Measurements from ENCODE around the gene FLT1. TPM values are rescaled to one million over a fixed set of nuclear protein-coding genes. Genes with fewer than 3 reads are reported as not detected.

FLT1 gene
- total RNA-seq, 1 donor from 2014 or later: 72.4 TPM

DNA sequence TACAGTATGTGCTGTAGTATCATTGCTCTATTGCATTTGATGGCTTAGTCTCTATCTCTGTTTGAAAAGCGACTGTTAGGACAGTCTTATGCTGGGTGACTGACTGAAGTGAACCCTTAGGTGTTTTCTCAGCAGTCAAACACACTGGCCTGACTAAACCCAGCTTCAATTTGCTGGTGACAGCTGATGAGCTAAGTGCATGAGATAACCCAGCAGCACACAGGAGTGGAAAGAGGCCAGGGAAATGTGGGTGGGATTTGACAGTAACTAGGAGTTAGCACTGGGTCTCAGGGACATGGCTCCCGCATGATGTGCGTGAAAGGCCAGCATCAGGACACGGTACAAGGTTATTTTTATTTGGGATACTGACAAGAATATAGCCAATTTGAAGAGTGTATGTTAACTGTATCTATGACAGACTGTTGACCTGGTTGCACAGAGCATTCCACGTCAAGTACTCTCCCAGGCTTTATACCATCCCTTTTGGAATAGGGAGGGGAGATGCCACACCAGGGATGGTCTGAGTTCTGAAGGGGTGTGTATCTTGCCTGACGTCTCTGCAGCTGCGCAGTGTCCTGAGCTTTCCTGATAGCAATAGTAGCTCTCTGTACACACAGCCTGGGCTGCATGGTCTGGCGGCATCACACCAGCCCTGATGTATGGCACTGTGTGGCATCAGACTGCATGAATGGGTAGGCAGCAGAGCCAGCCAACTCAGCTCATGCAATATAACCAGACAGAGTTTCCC, 144.8 kb downstream of the FLT1 start:
- Histone ChIP-seq H3K4me1 (no peaks in the 10 kb centered on the region), H3K27ac (no peak overlapping the region), H3K36me3 (no peaks in the 10 kb centered on the region), H3K4me3 (no peak overlapping the region), H3K27me3 (no peaks in the 10 kb centered on the region), H3K9me3 (no peaks in the 10 kb centered on the region)
- TF ChIP-seq, protein P1, sequence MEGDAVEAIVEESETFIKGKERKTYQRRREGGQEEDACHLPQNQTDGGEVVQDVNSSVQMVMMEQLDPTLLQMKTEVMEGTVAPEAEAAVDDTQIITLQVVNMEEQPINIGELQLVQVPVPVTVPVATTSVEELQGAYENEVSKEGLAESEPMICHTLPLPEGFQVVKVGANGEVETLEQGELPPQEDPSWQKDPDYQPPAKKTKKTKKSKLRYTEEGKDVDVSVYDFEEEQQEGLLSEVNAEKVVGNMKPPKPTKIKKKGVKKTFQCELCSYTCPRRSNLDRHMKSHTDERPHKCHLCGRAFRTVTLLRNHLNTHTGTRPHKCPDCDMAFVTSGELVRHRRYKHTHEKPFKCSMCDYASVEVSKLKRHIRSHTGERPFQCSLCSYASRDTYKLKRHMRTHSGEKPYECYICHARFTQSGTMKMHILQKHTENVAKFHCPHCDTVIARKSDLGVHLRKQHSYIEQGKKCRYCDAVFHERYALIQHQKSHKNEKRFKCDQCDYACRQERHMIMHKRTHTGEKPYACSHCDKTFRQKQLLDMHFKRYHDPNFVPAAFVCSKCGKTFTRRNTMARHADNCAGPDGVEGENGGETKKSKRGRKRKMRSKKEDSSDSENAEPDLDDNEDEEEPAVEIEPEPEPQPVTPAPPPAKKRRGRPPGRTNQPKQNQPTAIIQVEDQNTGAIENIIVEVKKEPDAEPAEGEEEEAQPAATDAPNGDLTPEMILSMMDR (IDR thresholded peaks at IDR 0.05): no peak
- ATAC-seq (peak; percentile 47), DNase-seq (no peak)
- intact Hi-C loops (cut with DNase I): no loop called here

- intact Hi-C loops (cut with DNase I): no loop called here
- ATAC-seq (no peak), DNase-seq (no peak)
- Histone ChIP-seq H3K27ac (no peak overlapping the region), H3K9me3 (no peaks in the 10 kb centered on the region), H3K4me1 (no peaks in the 10 kb centered on the region), H3K4me3 (no peak overlapping the region), H3K36me3 (no peaks in the 10 kb centered on the region), H3K27me3 (no peaks in the 10 kb centered on the region)
- TF ChIP-seq, protein P1 (IDR thresholded peaks at IDR 0.05): no peak
Measured at GRCh38 chr13:28349371-28349770, 145.6 kb downstream of the FLT1 start.

DNA sequence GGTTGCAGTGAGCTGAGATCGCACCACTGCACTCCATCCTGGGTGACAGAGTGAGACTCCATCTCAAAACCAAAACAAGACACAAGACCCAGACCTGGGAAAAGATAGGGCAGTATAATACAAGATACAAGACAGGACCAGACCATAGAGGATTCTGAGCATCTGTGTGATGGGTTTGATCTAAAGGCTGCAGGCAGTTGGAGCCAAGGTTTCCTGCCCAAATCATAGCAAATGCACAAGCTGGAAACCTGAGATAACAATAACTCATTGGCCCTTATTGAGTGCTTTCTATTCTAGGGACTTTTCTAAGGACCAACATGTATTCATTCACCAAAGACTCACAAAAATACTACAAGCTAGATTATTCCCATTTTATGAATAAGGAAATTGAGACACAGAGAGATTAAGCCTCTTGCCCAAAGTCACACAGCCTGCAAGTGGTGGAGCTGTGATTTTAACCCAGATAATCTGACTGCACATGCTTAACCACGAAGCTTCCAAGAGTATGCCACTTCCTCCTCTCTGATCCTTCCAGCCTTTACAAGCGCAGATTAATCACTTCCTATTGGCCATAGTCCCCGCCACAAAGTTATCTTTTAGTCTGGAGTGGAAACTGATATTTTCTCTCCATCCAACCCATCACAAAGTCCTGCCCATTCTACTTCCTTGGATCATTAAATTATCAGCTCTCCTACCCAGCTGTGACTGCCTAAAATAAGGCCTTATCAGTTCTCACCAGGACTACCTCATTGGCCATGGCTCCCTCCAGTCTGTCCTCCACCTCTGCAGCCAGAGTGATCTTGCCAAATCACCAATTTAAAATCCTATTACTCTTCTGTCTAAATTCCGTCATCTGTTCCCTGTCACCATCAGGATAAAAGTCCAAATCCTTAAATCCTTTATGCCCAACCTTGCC, 147.2 kb downstream of the FLT1 start:
- intact Hi-C loops (cut with DNase I): no loop called here
- Histone ChIP-seq H3K4me1 (no peaks in the 10 kb centered on the region), H3K4me3 (no peak overlapping the region), H3K27me3 (no peaks in the 10 kb centered on the region), H3K27ac (no peak overlapping the region), H3K36me3 (no peaks in the 10 kb centered on the region), H3K9me3 (no peaks in the 10 kb centered on the region)
- TF ChIP-seq, protein P1 (IDR thresholded peaks at IDR 0.05): no peak
- no peak for DNase-seq
- peak; percentile 55 for ATAC-seq

- no peaks in the 10 kb centered on the region for H3K4me1 ChIP-seq
- TF ChIP-seq, protein P1 (IDR thresholded peaks at IDR 0.05): no peak
- no peaks in the 10 kb centered on the region for H3K9me3 ChIP-seq
- no peak overlapping the region for H3K27ac ChIP-seq
- intact Hi-C loops (cut with DNase I): no loop called here
- no peak overlapping the region for H3K4me3 ChIP-seq
- no peaks in the 10 kb centered on the region for H3K27me3 ChIP-seq
- no peaks in the 10 kb centered on the region for H3K36me3 ChIP-seq
- ATAC-seq: no peak
- no peak for DNase-seq
Measured at GRCh38 chr13:28346154-28346553, 148.8 kb downstream of the FLT1 start.

DNA sequence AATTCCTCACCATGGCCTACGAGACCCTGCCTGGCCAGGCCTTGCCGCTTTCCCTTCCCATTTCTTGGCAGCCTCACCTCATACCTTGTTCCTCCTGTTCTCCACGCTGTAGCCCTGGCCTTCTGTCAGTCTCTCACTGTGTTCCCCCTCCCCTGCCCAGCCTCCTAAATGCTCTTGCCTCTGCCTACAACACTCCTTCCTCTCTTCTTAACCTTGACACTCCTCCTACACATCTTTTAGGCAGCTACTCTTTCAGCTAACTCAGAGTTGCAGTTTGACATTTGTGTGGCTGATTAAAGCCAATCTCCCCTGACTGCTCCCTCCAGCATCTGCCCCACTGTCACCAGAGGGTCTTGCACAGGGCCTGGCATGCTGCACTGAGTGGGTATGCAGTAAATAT, 150.8 kb downstream of the FLT1 start:
- Histone ChIP-seq H3K27me3 (no peaks in the 10 kb centered on the region), H3K4me3 (no peak overlapping the region), H3K36me3 (no peaks in the 10 kb centered on the region), H3K27ac (no peak overlapping the region), H3K9me3 (no peaks in the 10 kb centered on the region), H3K4me1 (no peaks in the 10 kb centered on the region)
- DNase-seq: no peak
- no peak for ATAC-seq
- TF ChIP-seq, protein P1 (IDR thresholded peaks at IDR 0.05): no peak
- intact Hi-C loops (cut with DNase I): no loop called here
